ENCODE data around the gene SNAPIN. TPM values are rescaled to one million over a fixed set of nuclear protein-coding genes. Genes with fewer than 3 reads are reported as not detected.
"Not testable (repeated sequence)": the region's sequence is repeated elsewhere in the genome, so short reads cannot be mapped to it uniquely, and the experiment has no call there.

Gene SNAPIN
- polyA plus RNA-seq, 1 donor (not counting 4 experiments of a cell fraction or from before 2014, with no cell fraction given) = 49.4 TPM

- peaks cover 7% of the 10 kb centered on the region for H3K4me1 ChIP-seq (ENCODE audit: control insufficient read depth, extremely low read depth, insufficient read depth, low read length)
- no peak overlapping the region for H3K4me3 ChIP-seq (ENCODE audit: control insufficient read depth in 2 of 3, extremely low read depth in 1 of 3, insufficient read depth in 2 of 3, low read depth in 1 of 3, low read length in 3 of 3)
- dilution Hi-C loops (cut with MboI; ENCODE audit: extremely low pct_ligation_motif_present, low sequenced_read_pairs) = no loop called here
- DNase-seq (ENCODE audit: low read depth, low spot score) (no peak), FAIRE-seq (no peak)
- peaks cover 37 to 68% of the 10 kb centered on the region in 2 experiments for H3K36me3 ChIP-seq (ENCODE audit: control insufficient read depth in 2 of 2, extremely low read depth in 1 of 2, insufficient read depth in 2 of 2, low read length in 2 of 2)
- H3K79me2 ChIP-seq (ENCODE audit: control insufficient read depth, insufficient read depth, low read length) = peaks cover 57% of the 10 kb centered on the region
- H3K27ac ChIP-seq (ENCODE audit: control insufficient read depth, insufficient read depth, low read length) = no peak overlapping the region
- no peak overlapping the region for H2AFZ ChIP-seq (ENCODE audit: control insufficient read depth, low read length)
- H4K20me1 ChIP-seq (ENCODE audit: control insufficient read depth, extremely low read depth, insufficient read depth, low read length) = peaks cover 6% of the 10 kb centered on the region
- TF ChIP-seq CTCF (optimal IDR thresholded peaks at IDR 0.05 in 1 of 3, IDR thresholded peaks at IDR 0.05 in 1 of 3, conservative IDR thresholded peaks at IDR 0.05 in 1 of 3; ENCODE audit: extremely low read depth in 1 of 3, insufficient read depth in 2 of 3, low read length in 3 of 3) = no peak
- no peak for TF ChIP-seq EZH2 (IDR thresholded peaks at IDR 0.05; ENCODE audit: low read length)
- no peak overlapping the region for H3K9ac ChIP-seq (ENCODE audit: control insufficient read depth, extremely low read depth, insufficient read depth, low read length)
- H3K27me3 ChIP-seq (ENCODE audit: control insufficient read depth, extremely low read depth, insufficient read depth, low read length) = no peaks in the 10 kb centered on the region
- no peak overlapping the region for H3K4me2 ChIP-seq (ENCODE audit: control insufficient read depth, extremely low read depth, insufficient read depth, low read depth, low read length)
- H3K9me3 ChIP-seq (ENCODE audit: control insufficient read depth, low read depth, low read length) = no peaks in the 10 kb centered on the region
- no peaks in the 10 kb centered on the region for H3K9me1 ChIP-seq (ENCODE audit: control insufficient read depth, extremely low read depth, insufficient read depth, low read length)
These were observed 19.2 kb upstream of the SNAPIN start for GRCh38 chr1:153639280-153639679.

- H3K27ac ChIP-seq (ENCODE audit: control insufficient read depth, insufficient read depth, low read length); H4K20me1 ChIP-seq (ENCODE audit: control insufficient read depth, extremely low read depth, insufficient read depth, low read length); H3K4me2 ChIP-seq (ENCODE audit: control insufficient read depth, extremely low read depth, insufficient read depth, low read depth, low read length); H3K9ac ChIP-seq (ENCODE audit: control insufficient read depth, extremely low read depth, insufficient read depth, low read length); dilution Hi-C loops (cut with MboI; ENCODE audit: extremely low pct_ligation_motif_present, low sequenced_read_pairs); H3K27me3 ChIP-seq (ENCODE audit: control insufficient read depth, extremely low read depth, insufficient read depth, low read length); H3K9me1 ChIP-seq (ENCODE audit: control insufficient read depth, extremely low read depth, insufficient read depth, low read length); H3K4me1 ChIP-seq (ENCODE audit: control insufficient read depth, extremely low read depth, insufficient read depth, low read length); H3K4me3 ChIP-seq (ENCODE audit: control insufficient read depth in 2 of 3, extremely low read depth in 1 of 3, insufficient read depth in 2 of 3, low read depth in 1 of 3, low read length in 3 of 3); H2AFZ ChIP-seq (ENCODE audit: control insufficient read depth, low read length); H3K9me3 ChIP-seq (ENCODE audit: control insufficient read depth, low read depth, low read length); FAIRE-seq; DNase-seq (ENCODE audit: low read depth, low spot score): not testable (repeated sequence)
- H3K79me2 ChIP-seq (ENCODE audit: control insufficient read depth, insufficient read depth, low read length) = peaks cover 49% of the 10 kb centered on the region
- H3K36me3 ChIP-seq (ENCODE audit: control insufficient read depth in 2 of 2, extremely low read depth in 1 of 2, insufficient read depth in 2 of 2, low read length in 2 of 2) = peaks cover 39 to 73% of the 10 kb centered on the region in 2 experiments
These were observed 18.3 kb upstream of the SNAPIN start for GRCh38 chr1:153640213-153640612.

GRCh38 chr1:153640861-153641260 lies 17.6 kb upstream of the SNAPIN start:
- H3K79me2 ChIP-seq (ENCODE audit: control insufficient read depth, insufficient read depth, low read length) = peaks cover 42% of the 10 kb centered on the region
- no peaks in the 10 kb centered on the region for H3K9me1 ChIP-seq (ENCODE audit: control insufficient read depth, extremely low read depth, insufficient read depth, low read length)
- peaks cover 7% of the 10 kb centered on the region for H3K4me1 ChIP-seq (ENCODE audit: control insufficient read depth, extremely low read depth, insufficient read depth, low read length)
- no peak overlapping the region for H3K4me2 ChIP-seq (ENCODE audit: control insufficient read depth, extremely low read depth, insufficient read depth, low read depth, low read length)
- H3K9ac ChIP-seq (ENCODE audit: control insufficient read depth, extremely low read depth, insufficient read depth, low read length) = no peak overlapping the region
- no peak overlapping the region for H3K27ac ChIP-seq (ENCODE audit: control insufficient read depth, insufficient read depth, low read length)
- FAIRE-seq = no peak
- peaks cover 38 to 76% of the 10 kb centered on the region in 2 experiments for H3K36me3 ChIP-seq (ENCODE audit: control insufficient read depth in 2 of 2, extremely low read depth in 1 of 2, insufficient read depth in 2 of 2, low read length in 2 of 2)
- TF ChIP-seq CTCF (optimal IDR thresholded peaks at IDR 0.05 in 1 of 3, IDR thresholded peaks at IDR 0.05 in 1 of 3, conservative IDR thresholded peaks at IDR 0.05 in 1 of 3; ENCODE audit: extremely low read depth in 1 of 3, insufficient read depth in 2 of 3, low read length in 3 of 3) (no peak), EZH2 (IDR thresholded peaks at IDR 0.05; ENCODE audit: low read length) (no peak)
- no peak overlapping the region for H3K4me3 ChIP-seq (ENCODE audit: control insufficient read depth in 2 of 3, extremely low read depth in 1 of 3, insufficient read depth in 2 of 3, low read depth in 1 of 3, low read length in 3 of 3)
- H2AFZ ChIP-seq (ENCODE audit: control insufficient read depth, low read length) = no peak overlapping the region
- DNase-seq (ENCODE audit: low read depth, low spot score) = no peak
- H4K20me1 ChIP-seq (ENCODE audit: control insufficient read depth, extremely low read depth, insufficient read depth, low read length) = peaks cover 6% of the 10 kb centered on the region
- H3K27me3 ChIP-seq (ENCODE audit: control insufficient read depth, extremely low read depth, insufficient read depth, low read length) = no peaks in the 10 kb centered on the region
- dilution Hi-C loops (cut with MboI; ENCODE audit: extremely low pct_ligation_motif_present, low sequenced_read_pairs) = no loop called here
- H3K9me3 ChIP-seq (ENCODE audit: control insufficient read depth, low read depth, low read length) = no peaks in the 10 kb centered on the region

All from keratinocyte (primary cell).